Esophagus muscularis mucosa (tissue), 3 donors: Measurements from ENCODE around the gene CAPZB.

Experiments
- POLR2A ChIP-seq: fragments of 450-650 bp; IDR thresholded peaks from one replicate; pipeline ENCODE4 v1.6.1; 2017; ENCODE audit warnings: antibody characterized with exemption, moderate library complexity, mild to moderate bottlenecking, low read depth
- POLR2AphosphoS5 ChIP-seq, 2 donors: sonication (generic); formaldehyde crosslinking; IDR thresholded peaks; one replicate each; pipeline ENCODE4 v1.6.1; 2017; ENCODE audit warnings: antibody characterized with exemption in 2 of 2
- TF ChIP-seq, protein P1 (sequence below), 3 experiments: fragments of 200-600 bp in 2 of 3; fragments of 450-650 bp in 1 of 3; sonication (generic) in 2 of 3; IDR thresholded peaks; one replicate each; pipeline ENCODE4 v1.5.1; 2017 to 2019; ENCODE audit warnings: antibody characterized with exemption in 3 of 3, mild to moderate bottlenecking in 2 of 3, moderate library complexity in 1 of 3

DNA sequence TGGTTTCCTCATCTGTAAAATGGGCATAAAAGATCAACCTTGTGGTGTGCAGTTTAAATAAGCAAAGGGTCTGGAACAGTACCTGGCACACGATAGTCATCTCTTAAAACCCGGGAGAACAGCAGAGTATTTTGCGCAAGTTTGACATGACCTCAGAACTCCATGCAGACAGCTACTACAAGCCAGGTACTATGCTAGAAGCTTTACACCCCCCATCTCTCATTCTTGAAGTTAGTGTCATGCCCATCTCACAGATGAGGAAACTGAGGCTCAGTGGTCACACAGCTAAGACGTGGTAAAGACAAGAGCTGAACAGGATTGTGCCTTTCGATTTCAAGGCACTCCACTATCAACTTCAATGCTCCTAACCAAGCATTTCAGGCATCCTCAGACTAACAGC is 78.7 kb downstream of the CAPZB start:
- TF ChIP-seq, protein P1, sequence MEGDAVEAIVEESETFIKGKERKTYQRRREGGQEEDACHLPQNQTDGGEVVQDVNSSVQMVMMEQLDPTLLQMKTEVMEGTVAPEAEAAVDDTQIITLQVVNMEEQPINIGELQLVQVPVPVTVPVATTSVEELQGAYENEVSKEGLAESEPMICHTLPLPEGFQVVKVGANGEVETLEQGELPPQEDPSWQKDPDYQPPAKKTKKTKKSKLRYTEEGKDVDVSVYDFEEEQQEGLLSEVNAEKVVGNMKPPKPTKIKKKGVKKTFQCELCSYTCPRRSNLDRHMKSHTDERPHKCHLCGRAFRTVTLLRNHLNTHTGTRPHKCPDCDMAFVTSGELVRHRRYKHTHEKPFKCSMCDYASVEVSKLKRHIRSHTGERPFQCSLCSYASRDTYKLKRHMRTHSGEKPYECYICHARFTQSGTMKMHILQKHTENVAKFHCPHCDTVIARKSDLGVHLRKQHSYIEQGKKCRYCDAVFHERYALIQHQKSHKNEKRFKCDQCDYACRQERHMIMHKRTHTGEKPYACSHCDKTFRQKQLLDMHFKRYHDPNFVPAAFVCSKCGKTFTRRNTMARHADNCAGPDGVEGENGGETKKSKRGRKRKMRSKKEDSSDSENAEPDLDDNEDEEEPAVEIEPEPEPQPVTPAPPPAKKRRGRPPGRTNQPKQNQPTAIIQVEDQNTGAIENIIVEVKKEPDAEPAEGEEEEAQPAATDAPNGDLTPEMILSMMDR (IDR thresholded peaks at IDR 0.05): no peak
- TF ChIP-seq POLR2AphosphoS5 (IDR thresholded peaks at IDR 0.05) (no peak), POLR2A (no peak)
